GM19193 (cell line): Measurements from ENCODE around the gene SKAP1.

Experiments used
- POLR2A ChIP-seq: IDR thresholded peaks from 4 replicates; pipeline ENCODE4 v1.6.1; 2011; ENCODE audit not compliant: insufficient read depth, insufficient read length; ENCODE audit errors: extremely low read depth

The SKAP1 gene

DNA sequence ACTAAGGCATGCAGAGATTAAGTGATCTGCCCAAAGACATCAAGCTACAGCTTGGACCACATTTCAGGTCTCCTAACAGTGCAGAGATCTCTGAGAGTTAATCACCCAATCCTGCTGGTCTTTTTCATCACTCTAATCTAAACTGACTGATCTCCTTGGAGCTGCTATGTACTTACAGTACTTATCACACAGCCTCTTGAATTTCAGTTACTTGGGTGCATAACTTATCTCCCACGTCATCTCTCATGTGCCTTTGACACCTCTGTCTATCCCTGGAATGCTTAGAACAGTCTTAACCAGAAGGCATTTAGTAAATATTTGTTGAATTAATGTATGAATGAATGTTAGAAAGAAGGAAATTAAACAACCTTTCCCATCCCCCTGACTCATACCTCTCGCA, 183.4 kb downstream of the SKAP1 start:
- TF ChIP-seq POLR2A: no peak

DNA sequence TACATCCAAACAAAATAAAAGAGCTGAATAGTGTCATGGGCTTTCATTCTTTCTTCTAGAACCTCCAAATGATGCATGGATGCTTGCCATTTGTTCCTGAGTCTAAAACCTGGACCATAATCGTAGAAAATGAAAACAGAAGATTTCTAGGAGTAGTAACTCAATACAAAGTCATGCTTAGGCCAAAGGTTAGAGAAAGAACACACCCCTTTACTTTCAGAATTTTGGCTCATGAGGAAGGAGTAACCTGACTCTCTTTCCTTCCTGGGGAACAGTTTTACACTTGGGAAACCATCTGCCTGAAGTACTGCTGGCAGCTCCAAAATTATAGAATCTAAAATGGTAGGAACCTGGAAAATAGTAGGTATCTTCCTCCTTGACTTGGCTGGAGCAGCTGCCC, 185.2 kb downstream of the SKAP1 start:
- TF ChIP-seq POLR2A: no peak

DNA sequence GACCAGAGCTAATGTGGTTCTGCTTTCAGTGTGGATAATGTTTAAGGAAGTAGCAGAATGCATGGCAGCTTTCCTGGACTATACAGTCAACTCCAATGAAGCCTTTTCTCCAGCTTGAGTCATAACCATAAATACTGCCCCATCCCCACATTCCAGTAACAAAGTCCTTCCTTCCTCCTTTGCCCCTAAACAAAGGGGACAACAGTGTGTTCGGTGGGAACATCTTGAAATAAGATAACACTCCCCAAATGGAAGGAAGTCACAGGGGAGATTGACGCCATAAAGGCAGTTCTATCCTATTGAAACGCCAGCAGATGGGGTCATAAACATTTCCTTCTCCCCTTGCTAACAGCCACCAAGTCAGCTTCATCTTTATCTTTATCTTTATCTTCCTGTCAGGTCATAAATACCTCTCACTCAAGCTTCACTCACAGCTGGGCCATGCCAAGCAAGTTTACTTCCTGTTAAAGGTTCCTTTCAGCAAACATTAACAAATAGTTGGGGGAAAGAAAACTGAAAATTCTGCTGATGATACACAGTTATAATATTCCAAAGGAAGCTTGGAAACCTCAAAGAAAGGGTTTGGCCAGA, 185.8 kb downstream of the SKAP1 start:
- no peak for TF ChIP-seq POLR2A

DNA sequence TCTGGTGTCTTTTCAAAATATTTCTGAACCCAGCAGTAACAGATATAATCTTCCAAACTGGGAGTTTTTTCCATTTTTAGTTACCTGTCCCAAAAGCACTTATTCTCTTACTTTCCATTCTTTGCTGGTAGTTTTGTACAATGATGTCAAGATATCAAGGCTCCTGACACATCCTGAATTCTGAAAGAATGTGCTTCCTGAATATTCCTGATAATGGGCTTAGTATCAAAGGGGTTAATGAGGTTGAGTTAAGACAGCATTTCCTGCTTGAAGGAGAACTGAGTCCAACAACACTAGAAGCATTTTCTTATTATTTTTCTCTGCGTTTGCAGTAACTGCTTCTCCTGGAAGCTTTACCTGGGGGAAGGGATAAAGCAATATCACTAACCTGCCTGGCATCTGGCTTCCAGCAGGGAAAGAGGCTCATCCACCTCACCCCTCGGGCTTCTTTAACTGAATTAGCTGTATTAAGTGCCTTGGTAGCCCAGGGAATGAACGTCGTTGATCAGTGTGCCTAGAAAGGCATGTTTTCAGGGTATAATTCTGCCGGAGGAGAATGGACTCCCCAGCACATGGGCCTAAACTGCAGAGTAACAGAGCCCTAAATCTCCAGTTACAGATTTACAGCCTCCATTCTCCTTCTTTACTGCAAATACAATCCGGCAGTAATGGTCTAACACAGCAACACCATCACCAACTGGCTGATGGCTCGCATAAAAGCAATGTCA, 188.1 kb downstream of the SKAP1 start:
- no peak for TF ChIP-seq POLR2A

DNA sequence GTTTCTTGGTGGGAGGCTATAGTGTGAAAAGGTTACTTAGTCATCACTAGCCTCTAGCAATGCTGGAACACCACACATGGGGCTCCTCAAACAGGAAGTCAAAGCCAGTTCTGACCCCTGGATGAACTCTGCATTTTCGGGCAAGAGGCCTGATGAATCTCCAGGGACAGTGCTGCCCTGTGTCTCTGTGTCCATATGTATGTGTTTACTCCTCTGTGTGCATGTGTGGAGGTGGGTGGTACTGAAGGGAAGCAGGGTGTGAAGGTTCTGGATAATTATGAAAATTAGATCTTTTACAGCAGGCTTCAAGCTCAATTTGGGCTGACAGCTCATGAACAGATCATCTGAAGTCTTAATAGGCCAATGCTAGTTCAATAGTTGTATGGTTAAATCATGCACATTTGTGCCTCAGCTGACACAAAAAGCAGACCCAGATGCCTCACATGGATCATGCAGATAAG, 188.9 kb downstream of the SKAP1 start:
- TF ChIP-seq POLR2A: no peak

DNA sequence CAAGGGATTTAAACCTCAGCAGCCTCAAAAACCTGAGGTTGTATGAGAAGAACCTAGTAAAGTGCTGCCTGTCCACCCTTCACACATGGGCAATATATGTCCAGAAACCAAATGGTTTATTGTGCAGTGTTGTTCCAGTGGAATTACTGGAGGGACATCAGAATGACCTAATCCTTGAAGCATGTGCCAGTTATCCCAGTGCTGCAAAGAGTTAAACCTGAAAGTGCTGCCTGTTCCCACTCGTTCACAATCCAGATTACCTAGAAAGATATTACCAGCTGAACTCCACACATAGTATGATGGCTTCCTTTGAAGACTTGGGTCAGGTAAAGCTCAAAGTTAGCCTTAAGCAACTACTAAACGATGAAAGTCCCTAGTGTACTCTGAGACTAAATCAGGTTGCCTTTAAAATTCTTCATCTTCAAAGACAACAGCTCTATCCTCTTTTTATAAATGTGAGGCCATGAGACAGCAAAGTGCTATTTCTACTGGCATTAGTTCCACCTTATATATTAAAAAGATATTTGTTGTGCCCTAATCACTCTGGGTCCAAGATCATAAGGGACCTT, 189.4 kb downstream of the SKAP1 start:
- TF ChIP-seq POLR2A: no peak

DNA sequence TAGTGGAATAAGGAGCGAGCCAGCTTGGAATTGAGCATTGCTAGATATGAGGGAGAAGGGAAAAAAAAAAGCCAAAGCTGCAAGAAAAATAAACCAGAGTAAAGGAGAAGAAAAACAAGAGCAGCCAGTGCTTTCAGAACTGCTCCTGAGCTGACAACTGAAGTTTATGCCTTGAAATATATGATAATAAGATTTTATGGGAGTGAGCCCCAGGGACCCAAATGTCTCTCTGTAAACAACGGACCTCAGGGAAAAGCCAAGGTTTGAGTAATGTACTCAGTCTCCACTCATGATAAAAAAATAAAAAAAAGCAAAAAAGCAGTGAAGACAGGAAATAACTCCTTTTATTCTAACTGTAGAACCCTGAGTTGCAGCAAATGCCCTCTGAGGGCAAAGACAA, 189.9 kb downstream of the SKAP1 start:
- no peak for TF ChIP-seq POLR2A

DNA sequence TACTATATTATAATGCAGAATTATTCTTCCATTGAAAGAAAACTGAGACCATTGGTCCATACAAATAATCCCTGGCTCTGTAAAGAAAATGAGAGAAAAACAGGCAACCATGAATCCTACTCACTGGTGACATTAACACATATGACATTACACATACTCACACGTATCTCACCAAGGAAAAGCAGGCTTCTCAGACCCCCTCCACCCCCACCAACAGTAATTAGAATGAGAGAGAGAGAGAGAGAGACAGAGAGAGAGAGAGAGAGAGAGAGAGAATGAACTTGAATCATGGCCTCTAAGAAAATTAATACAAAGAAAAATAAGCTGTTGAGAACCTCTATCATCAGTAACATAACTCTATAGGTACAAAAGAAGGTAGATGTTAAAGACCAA, 190.4 kb downstream of the SKAP1 start:
- no peak for TF ChIP-seq POLR2A

DNA sequence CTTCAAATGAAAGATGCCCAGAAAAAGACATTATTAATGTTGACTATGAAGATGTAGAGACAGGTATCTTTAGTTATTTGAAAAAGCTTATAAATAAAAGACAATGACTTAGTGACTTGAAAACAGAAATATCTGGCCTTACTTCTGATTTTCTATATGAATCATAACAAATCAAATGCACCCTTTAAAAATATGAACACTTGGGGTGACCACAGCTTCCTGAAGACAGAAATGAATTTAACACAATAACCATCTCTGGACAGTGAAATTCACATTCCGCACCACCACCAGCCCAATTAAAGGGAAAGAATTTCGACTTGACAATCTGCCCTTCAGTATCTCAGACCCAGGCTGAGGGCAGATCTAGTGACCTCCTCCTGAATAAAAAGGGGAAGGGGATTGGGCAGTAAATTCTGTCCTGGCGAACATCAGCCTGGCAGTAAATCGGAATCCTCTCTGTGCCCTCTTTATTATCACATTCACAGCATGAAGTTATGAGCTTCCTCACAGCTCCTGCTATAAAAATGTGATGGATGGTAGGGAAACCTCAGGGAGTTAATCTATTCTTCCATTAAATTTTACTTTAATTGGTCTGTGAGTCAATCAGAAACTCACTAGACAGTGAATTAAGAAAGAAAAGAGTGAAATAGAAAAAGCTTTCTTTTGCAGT, 190.9 kb downstream of the SKAP1 start:
- no peak for TF ChIP-seq POLR2A

DNA sequence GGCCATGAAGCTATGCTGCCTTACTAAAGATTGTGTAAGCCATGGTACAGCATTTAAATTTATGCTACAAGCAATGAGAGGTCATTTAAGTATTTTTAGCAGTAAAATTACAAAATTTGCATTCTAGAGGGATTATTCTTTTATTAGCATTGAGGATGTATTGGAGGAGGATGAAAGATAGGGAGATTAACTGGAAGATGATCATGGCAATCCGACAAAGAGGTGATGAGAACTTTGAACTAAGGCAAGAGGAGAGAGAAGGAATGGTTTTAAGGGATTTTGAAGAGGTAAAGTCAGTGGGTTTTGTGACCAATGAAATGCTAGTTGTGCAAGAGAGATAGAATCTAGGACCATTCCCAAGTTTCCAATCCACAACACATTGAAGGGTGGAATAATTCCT, 192.6 kb downstream of the SKAP1 start:
- TF ChIP-seq POLR2A: no peak

DNA sequence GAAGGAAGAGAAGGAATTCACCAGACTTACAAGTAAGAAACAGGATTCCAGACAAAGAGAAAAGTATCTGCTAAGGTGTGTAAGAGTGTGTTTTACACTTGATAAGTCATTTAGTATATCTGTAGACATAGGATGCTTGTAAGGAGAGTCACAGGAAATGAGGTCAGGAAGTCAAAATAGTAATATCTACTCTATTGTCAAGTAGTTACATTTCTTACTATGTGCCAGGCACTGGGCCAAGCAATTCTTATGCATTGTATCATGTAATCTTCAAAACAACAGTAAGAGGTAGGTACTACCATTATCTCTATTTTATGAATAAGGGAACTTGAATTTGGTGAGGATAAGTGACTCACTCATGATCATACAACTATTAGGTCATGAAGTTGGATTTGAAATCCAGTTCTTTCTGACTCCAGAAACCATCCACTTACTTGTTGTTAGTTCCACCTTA, 193.3 kb downstream of the SKAP1 start:
- no peak for TF ChIP-seq POLR2A

DNA sequence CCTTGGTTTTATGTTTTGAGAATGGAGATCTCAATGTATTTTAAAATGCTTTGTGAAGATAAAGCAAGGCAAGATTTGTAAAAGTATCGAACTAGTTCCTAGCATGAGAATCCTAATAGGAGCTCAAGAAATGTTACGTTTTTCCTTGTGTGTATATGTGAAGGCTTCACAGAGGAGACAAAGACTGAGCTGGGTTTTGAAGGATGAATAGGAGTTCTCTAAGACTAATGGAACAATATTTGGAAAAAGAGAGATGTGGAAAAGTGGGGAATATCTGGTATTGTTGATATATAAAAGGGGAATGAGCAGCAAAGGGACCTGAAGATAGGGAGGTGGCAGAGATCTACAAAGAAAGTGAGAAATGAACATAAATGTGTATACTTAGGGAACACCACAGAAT, 195.1 kb downstream of the SKAP1 start:
- TF ChIP-seq POLR2A: no peak

DNA sequence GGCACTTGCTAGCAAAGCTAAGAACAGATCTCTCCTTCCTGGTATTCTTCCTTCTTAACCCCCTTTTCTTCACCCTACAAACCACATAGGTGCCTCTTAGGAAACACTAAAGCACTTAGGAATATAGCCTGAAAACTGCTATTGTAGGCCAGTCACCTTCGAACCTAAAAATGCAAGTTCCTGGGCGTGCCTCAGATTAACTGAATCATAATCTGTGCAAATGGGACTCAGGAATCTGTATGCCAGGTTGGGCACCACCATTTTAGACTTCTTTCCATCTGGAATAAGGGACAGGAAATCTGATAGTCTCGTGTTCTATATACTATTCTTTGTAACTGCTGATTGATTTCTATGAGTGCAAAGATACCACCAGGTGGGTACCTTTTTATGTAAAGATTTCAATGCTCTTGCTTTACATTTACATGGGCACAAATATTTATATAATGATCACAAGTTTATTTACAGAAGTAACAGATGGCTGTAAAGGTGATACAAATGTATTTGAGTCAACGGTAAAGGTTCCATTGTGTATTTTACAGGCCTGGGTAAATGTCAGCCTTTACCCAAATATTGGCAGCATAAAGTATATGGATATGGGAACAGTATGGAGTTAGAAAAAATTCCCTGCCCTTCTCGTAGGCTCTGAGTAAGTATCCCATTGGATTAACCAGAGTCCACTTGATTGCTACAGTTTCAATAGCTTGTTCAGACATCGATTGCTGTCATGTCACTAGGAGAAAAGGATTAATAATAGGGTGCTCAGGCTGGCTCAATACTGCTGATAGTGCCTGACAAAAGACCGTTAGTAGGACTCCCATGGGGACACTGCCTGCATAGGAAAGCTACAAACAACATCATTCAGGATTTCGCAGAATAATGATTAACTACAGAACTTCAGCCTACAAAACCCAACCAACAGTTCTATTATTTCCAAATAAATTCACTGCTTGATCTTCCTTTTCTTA, 197.7 kb downstream of the SKAP1 start:
- no peak for TF ChIP-seq POLR2A

DNA sequence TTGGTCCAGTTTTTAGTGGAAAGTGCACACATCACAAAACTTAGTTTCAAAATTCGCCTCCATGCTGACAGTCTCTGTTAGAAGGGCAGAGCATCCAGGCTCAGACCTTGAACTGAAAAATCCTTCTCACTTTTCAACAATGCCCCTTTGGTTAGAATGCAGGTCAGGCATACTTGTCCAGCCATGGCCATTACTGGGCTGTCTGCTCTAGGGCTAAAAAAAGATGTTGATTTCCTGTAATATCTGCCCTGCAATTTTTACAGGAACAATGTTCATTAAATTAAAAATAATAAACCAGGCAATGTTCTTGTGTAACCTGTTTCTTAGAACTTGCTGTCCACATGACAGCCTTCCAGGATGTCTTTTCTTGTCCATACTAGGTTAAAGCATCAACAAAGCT, 200.1 kb downstream of the SKAP1 start:
- no peak for TF ChIP-seq POLR2A

DNA sequence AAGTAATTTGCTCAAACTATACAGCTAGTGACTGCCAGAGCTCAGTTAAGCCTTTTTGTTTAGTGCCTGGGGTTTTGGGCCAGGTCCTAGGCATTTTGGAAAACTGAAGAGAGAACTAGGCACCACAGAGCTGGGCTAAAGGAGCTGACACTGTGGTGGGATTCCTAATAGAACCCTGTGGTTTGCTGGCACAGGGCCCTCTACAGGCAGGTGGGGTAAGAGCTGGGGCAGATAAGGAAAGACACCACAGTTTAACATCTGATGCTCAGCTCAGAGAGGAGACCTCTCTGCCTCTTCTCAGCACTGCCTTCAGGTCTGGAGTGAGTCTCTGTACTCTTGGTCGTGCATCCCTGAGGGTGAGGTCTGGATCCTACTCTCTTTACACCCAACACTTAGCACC, 201.3 kb downstream of the SKAP1 start:
- no peak for TF ChIP-seq POLR2A
